Astrocyte of the hippocampus (primary cell): ENCODE results near the gene RDH12.
A peak's percentile ranks its signal among the peaks of the same experiment; 100 is the strongest.

Source experiments
- DNase-seq: peaks from one replicate; pipeline ENCODE4 v3.0.0; 2011; ENCODE audit warnings: low read depth, low spot score

The RDH12 gene

GRCh38 chr14:67748312-67748711 lies 46.6 kb downstream of the RDH12 start:
- DNase-seq: no peak

GRCh38 chr14:67749341-67750084 lies 47.8 kb downstream of the RDH12 start:
- peak; percentile 55 for DNase-seq

- no peak for DNase-seq
These were observed 54.8 kb downstream of the RDH12 start for GRCh38 chr14:67756496-67756895.

GRCh38 chr14:67757175-67757574 lies 55.5 kb downstream of the RDH12 start:
- DNase-seq: no peak

GRCh38 chr14:67759916-67760315 lies 58.2 kb downstream of the RDH12 start:
- DNase-seq: no peak

- no peak for DNase-seq
These were observed 60.4 kb downstream of the RDH12 start for GRCh38 chr14:67762051-67762450.

- no peak for DNase-seq
These were observed 61.6 kb downstream of the RDH12 start for GRCh38 chr14:67763158-67763822.

GRCh38 chr14:67764496-67764895 lies 62.8 kb downstream of the RDH12 start:
- DNase-seq: no peak

- no peak for DNase-seq
These were observed 63.6 kb downstream of the RDH12 start for GRCh38 chr14:67765192-67765834.

- DNase-seq: no peak
These were observed 64.5 kb downstream of the RDH12 start for GRCh38 chr14:67766035-67766680.

- no peak for DNase-seq
These were observed 66.5 kb downstream of the RDH12 start for GRCh38 chr14:67768219-67768618.

GRCh38 chr14:67773844-67774377 lies 72.2 kb downstream of the RDH12 start:
- no peak for DNase-seq

GRCh38 chr14:67776653-67777322 lies 75.1 kb downstream of the RDH12 start:
- DNase-seq: no peak

- DNase-seq: no peak
These were observed 77.1 kb downstream of the RDH12 start for GRCh38 chr14:67778792-67779191.

GRCh38 chr14:67782090-67782489 lies 80.4 kb downstream of the RDH12 start:
- DNase-seq: no peak
